ENCODE data around the gene MRPL40. TPM values are rescaled to one million over a fixed set of nuclear protein-coding genes. Genes with fewer than 3 reads are reported as not detected.

Gene MRPL40
- total RNA-seq, 4 donors from 2014 or later, result 7.0 to 27.2 (median 10.2) TPM

- peak overlapping the region; percentile 76 to 93 (median 82) for H3K4me3 ChIP-seq
- peak overlapping the region in 1 of 4 donors; percentile 85 for H3K27ac ChIP-seq
- no peaks in the 10 kb centered on the region for H3K27me3 ChIP-seq
- H3K9me3 ChIP-seq, result no peaks in the 10 kb centered on the region
- peaks cover 0 to 21% (median 6%) of the 10 kb centered on the region in 4 donors for H3K4me1 ChIP-seq
- peaks cover 0 to 2% (median 0%) of the 10 kb centered on the region in 3 donors for H3K36me3 ChIP-seq
- no peak for TF ChIP-seq CTCF (IDR thresholded peaks at IDR 0.05)
- TF ChIP-seq POLR2A (IDR thresholded peaks at IDR 0.05), result no peak
- DNase-seq, result no peak
Measured at GRCh38 chr22:19480173-19480568, 47.8 kb downstream of the MRPL40 start.

- no peaks in the 10 kb centered on the region for H3K27me3 ChIP-seq
- H3K4me3 ChIP-seq, result no peak overlapping the region
- peaks cover 0 to 21% (median 6%) of the 10 kb centered on the region in 4 donors for H3K4me1 ChIP-seq
- no peak overlapping the region for H3K27ac ChIP-seq
- no peaks in the 10 kb centered on the region for H3K36me3 ChIP-seq
- no peaks in the 10 kb centered on the region for H3K9me3 ChIP-seq
- TF ChIP-seq POLR2A (IDR thresholded peaks at IDR 0.05) (no peak), CTCF (IDR thresholded peaks at IDR 0.05) (no peak)
- DNase-seq, result no peak
Measured at GRCh38 chr22:19480789-19481188, 48.4 kb downstream of the MRPL40 start.

- no peak for DNase-seq
Measured at GRCh38 chr22:19482297-19482696, 50.0 kb downstream of the MRPL40 start.

GRCh38 chr22:19483481-19484244 is 51.3 kb downstream of the MRPL40 start:
- Histone ChIP-seq H3K4me1 (peaks cover 0 to 8% (median 2%) of the 10 kb centered on the region in 4 donors), H3K27me3 (no peaks in the 10 kb centered on the region), H3K36me3 (no peaks in the 10 kb centered on the region), H3K9me3 (no peaks in the 10 kb centered on the region), H3K27ac (no peak overlapping the region), H3K4me3 (no peak overlapping the region)
- TF ChIP-seq CTCF (IDR thresholded peaks at IDR 0.05) (no peak), POLR2A (IDR thresholded peaks at IDR 0.05) (no peak)
- DNase-seq, result no peak

More at GRCh38 chr22:19482297-19482696, 50.0 kb downstream of the MRPL40 start:
- Histone ChIP-seq H3K9me3 (no peaks in the 10 kb centered on the region), H3K27ac (no peak overlapping the region), H3K27me3 (no peaks in the 10 kb centered on the region), H3K4me1 (peaks cover 0 to 17% (median 6%) of the 10 kb centered on the region in 4 donors), H3K4me3 (no peak overlapping the region), H3K36me3 (no peaks in the 10 kb centered on the region)
- TF ChIP-seq POLR2A (IDR thresholded peaks at IDR 0.05), result no peak
- no peak for TF ChIP-seq CTCF (IDR thresholded peaks at IDR 0.05)

Other genes with a start within 250 kb of the MRPL40 start
- 1 to 10 TPM in 3 of 4 donors, under 1 TPM in 1; 0.47 to 3.9 (median 3.0) TPM for gene CLTCL1, start 140.8 kb upstream of the MRPL40 start, total RNA-seq
- 100 to 1,000 TPM in 1 of 4 donors, 10 to 100 TPM in 3; 24.9 to 104 (median 31.8) TPM for gene HIRA, start 812 bp upstream of the MRPL40 start, total RNA-seq
- 10 to 100 TPM; 46.8 to 47.9 (median 47.1) TPM for gene C22orf39, start 15.2 kb downstream of the MRPL40 start, total RNA-seq
- 10 to 100 TPM; 39.2 to 74.3 (median 43.5) TPM for gene UFD1, start 46.6 kb downstream of the MRPL40 start, total RNA-seq
- 10 to 100 TPM in 1 of 4 donors, 1 to 10 TPM in 2, not detected in 1; 3.2 to 28.9 (median 7.5) TPM for gene CDC45, start 47.4 kb downstream of the MRPL40 start, total RNA-seq
- 10 to 100 TPM; 27.0 to 67.0 (median 34.1) TPM for gene CLDN5, start 91.9 kb downstream of the MRPL40 start, total RNA-seq